Kidney epithelial cell (primary cell): Measurements from ENCODE around the gene ZNF808. TPM values are rescaled to one million over a fixed set of nuclear protein-coding genes. Genes with fewer than 3 reads are reported as not detected.
"Not testable (repeated sequence)": the region's sequence is repeated elsewhere in the genome, so short reads cannot be mapped to it uniquely, and the experiment has no call there.

Experiments used
- DNase-seq: peaks from one replicate; pipeline ENCODE4 v3.0.0-alpha.2; 2010; ENCODE audit warnings: low read depth
- H3K27me3 ChIP-seq: 2 replicates; pipeline ENCODE4 v1.6.0; 2011; ENCODE audit warnings: low read length; ENCODE audit not compliant: control insufficient read depth, insufficient read depth
- H3K36me3 ChIP-seq: 2 replicates; pipeline ENCODE4 v1.5.1; 2011; ENCODE audit warnings: low read length; ENCODE audit not compliant: control insufficient read depth, insufficient read depth
- H3K4me3 ChIP-seq: 2 replicates; pipeline ENCODE4 v1.5.1; 2011; ENCODE audit warnings: low read depth, mild to moderate bottlenecking, control low read depth, low read length
- total RNA-seq: library from RNA; depleted of rRNA; stranded (reverse); fragments of >200 nt; gene quantifications from 2 replicates; pipeline ENCODE4 v1.2.3, GENCODE V29; 2015
- TF ChIP-seq, protein P1 (sequence below): IDR thresholded peaks from 2 replicates; pipeline ENCODE4 v1.5.1; 2011; ENCODE audit warnings: mild to moderate bottlenecking, moderate library complexity, low read length, control low read depth, inconsistent platforms; ENCODE audit not compliant: insufficient read depth, poor library complexity, severe bottlenecking

The ZNF808 gene
- total RNA-seq, 1 donor from 2014 or later: 15.0 TPM

DNA sequence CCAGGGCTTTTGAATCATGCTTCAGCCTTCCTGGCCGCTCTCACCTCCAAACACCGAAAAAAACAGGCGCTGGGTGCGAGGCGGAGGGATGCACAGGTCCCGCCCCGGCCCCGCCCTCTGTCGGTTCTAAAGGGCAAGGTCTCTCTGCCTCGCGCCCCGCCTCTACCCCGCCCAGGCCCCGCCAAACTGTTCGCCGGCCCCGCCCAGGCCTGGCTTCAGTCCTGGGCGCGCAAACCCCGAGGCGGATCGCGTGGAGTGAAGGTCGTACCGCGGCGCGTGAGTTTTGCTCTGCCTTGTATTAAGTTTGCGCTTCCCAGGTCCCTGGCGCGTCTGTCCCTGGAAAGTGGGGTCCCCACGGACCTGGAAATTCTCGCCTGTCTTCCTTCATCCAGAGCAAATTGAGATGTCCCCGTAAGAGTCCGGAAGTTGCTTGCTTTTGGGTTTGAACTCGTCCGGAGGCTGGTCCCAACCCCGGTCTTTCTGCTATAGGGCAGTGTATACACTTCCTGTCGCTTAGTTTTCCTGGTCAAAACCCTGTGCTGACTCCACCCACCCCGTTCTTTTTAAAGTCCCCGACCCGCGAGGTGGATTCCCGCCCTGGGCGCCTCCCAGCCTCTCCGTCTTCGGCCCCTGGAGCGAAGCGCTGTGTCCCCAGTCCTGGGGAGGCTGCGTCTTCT lies 8.4 kb downstream of the ZNF808 start:
- TF ChIP-seq, protein P1, sequence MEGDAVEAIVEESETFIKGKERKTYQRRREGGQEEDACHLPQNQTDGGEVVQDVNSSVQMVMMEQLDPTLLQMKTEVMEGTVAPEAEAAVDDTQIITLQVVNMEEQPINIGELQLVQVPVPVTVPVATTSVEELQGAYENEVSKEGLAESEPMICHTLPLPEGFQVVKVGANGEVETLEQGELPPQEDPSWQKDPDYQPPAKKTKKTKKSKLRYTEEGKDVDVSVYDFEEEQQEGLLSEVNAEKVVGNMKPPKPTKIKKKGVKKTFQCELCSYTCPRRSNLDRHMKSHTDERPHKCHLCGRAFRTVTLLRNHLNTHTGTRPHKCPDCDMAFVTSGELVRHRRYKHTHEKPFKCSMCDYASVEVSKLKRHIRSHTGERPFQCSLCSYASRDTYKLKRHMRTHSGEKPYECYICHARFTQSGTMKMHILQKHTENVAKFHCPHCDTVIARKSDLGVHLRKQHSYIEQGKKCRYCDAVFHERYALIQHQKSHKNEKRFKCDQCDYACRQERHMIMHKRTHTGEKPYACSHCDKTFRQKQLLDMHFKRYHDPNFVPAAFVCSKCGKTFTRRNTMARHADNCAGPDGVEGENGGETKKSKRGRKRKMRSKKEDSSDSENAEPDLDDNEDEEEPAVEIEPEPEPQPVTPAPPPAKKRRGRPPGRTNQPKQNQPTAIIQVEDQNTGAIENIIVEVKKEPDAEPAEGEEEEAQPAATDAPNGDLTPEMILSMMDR: peak; percentile 21
- no peak for DNase-seq

DNA sequence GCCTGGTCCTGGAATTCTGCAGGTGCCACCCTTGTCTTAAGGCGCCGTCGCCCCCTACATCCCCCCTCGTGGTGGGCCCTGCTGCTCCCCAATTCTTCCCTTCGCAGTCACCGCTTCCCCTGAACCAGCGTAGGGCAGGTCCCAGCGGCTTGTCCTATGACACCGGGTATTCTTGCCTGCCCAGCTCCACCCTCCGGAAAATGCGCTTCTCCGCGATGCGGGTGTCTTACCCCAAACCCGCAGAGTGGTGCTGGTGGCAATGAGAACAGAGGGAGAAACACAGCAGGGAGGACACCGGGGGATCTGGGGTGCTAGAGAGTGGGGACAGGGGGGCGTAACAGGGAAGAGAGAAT lies 9.0 kb downstream of the ZNF808 start:
- no peaks in the 10 kb centered on the region for H3K36me3 ChIP-seq
- TF ChIP-seq, protein P1: no peak
- peak overlapping the region; percentile 56 for H3K4me3 ChIP-seq
- no peaks in the 10 kb centered on the region for H3K27me3 ChIP-seq
- DNase-seq: no peak

More for the DNA sequence above, 8.4 kb downstream of the ZNF808 start:
- Histone ChIP-seq H3K27me3 (no peaks in the 10 kb centered on the region), H3K36me3 (no peaks in the 10 kb centered on the region), H3K4me3 (peak overlapping the region; percentile 56)

DNA sequence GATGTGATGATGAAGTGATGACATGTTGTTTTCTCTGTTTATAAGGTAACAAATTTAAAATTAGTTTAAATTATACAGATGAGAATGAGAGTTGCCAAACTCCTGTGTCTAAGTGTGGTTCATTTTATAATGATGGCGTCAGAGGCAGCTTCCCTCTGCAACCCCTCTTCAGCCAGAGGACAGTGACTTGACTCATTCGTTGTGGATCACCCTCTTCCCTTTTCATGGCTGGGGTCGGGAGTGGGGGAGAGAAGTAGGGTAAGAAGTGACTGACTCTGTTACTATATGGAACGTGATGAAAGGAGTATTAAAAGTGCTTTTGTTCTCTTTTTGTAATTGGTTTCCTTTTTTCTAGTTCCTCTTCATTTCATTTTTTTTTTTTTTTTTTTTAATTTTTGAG lies 11.3 kb downstream of the ZNF808 start:
- not testable (repeated sequence) for H3K4me3 ChIP-seq, DNase-seq, H3K27me3 ChIP-seq, H3K36me3 ChIP-seq

DNA sequence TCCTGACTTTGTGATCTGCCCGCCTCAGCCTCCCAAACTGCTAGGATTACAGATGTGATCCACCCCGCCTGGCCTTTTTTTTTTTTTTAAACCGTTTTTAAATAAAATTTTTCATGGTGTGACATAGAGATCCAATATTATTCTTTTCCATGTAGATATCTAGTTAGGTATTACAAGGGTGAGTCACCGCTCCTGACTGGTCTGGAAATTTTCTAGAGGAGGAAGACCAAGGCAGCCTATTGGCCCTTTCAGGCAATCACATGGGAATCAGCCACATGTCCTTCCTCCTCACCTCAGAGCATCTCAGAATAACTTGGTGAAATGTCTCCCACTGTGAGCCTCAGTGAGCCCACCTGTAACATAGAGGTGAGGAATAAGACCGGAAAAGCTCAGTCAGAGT lies 13.7 kb downstream of the ZNF808 start:
- DNase-seq, H3K27me3 ChIP-seq, H3K36me3 ChIP-seq, H3K4me3 ChIP-seq: not testable (repeated sequence)

DNA sequence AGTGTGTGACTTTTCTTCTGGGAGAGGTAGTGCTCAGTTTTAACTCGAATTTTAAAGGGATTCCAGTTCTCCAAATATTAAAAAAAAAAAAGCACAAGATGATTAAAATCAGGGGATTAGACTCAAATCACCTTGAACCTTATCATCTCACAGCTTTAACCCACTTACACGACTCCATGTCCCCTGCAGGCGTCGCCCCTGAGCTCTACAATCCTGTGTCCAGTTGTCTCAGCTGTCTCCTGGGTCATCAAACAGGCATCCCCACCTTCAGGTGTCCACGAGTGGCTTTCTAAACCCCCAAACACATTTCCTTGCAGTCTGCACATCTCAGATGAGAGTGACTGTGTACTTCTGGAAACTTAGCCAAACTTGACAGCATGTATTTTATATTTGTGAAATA lies 14.1 kb downstream of the ZNF808 start:
- Histone ChIP-seq H3K36me3 (no peaks in the 10 kb centered on the region), H3K27me3 (no peaks in the 10 kb centered on the region), H3K4me3 (no peak overlapping the region)
- TF ChIP-seq, protein P1: no peak
- no peak for DNase-seq

DNA sequence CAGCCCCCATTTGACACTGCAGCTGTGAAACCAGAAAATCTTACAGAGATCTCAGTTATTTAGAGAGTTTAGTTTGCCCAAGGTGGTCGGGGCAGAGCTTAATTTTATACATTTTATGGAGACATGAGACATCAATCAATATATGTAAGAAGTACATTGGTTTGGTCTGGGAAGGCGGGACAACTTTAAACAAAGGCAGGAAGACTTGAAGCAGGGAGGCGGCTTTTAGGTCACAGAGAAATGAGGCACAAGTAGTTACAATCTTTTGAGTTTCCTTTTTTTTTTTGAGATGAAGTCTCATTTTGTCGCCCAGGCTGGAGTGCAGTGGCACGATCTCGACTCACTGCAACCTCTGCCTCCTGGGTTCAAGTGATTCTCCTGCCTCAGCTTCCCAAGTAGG lies 15.1 kb downstream of the ZNF808 start:
- H3K27me3 ChIP-seq, H3K4me3 ChIP-seq, DNase-seq, H3K36me3 ChIP-seq: not testable (repeated sequence)

DNA sequence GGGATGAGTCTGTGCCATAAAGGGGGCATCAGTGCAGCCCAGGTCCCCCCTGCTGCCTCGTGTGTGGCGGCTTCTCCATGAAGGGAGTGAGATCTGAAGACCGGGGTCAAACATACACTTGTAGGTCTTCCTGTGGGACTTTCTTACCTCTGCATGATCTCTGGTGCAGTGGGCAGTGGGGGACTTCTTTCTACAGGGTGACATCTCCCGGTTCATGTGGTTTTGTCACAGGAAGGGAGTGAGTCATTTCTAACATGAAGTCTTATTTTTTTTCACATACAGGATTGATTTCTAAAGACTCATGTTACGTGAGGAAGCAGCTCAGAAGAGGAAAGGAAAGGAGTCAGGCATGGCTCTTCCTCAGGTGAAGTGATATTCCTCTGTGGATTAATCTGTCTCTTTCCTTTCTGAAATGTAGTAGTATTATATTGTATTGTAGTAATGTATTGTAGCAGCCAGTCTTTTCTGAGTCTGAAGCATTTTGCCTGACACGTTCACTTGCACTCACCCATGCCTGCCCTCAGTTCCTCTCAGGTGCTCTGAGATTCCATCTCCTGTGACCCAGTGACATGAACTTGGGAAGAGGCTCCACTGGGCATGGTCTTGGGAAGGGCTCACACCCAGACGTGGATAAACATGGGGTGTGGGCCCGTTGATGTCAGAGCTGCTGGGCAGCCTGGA lies 15.7 kb downstream of the ZNF808 start:
- no peak for DNase-seq
- H3K36me3 ChIP-seq: no peaks in the 10 kb centered on the region
- H3K27me3 ChIP-seq: no peaks in the 10 kb centered on the region
- TF ChIP-seq, protein P1: no peak
- H3K4me3 ChIP-seq: no peak overlapping the region
